Activated naive CD4-positive, alpha-beta T cell treated with anti-CD3 and anti-CD28 coated beads for 36 hours (primary cell): ENCODE results near the gene CEACAM16. TPM values are rescaled to one million over a fixed set of nuclear protein-coding genes. Genes with fewer than 3 reads are reported as not detected.
"Not testable (repeated sequence)": the region's sequence is repeated elsewhere in the genome, so short reads cannot be mapped to it uniquely, and the experiment has no call there.

Source experiments
- CTCF ChIA-PET: fragments of 350-600 bp; sonication (Branson Sonifier 250); formaldehyde crosslinking; loops from one replicate; lab custom pipeline; 2021; ENCODE audit warnings: antibody characterized with exemption; lab: Charles Lee
- DNase-seq: peaks from one replicate; pipeline ENCODE4 v3.0.0-alpha.2; 2020
- H3K27ac Mint-ChIP-seq: one replicate; pipeline ENCODE4 v1.8.0; 2021; ENCODE audit warnings: mild to moderate bottlenecking, mixed read lengths
- H3K27me3 Mint-ChIP-seq: one replicate; pipeline ENCODE4 v1.8.0; 2021; ENCODE audit warnings: low read depth, mixed read lengths
- H3K36me3 Mint-ChIP-seq: one replicate; pipeline ENCODE4 v1.8.0; 2021; ENCODE audit warnings: low read depth, mixed read lengths
- H3K4me1 Mint-ChIP-seq: one replicate; pipeline ENCODE4 v1.8.0; 2021; ENCODE audit warnings: low read depth, mixed read lengths
- H3K4me3 Mint-ChIP-seq: one replicate; pipeline ENCODE4 v1.8.0; 2021; ENCODE audit warnings: mild to moderate bottlenecking, moderate library complexity, mixed read lengths
- H3K9me3 Mint-ChIP-seq: one replicate; pipeline ENCODE4 v1.8.0; 2021; ENCODE audit warnings: mixed read lengths
- intact Hi-C: fragments of 100-400 bp; cut with micrococcal nuclease; formaldehyde crosslinking; loops from one replicate; pipeline ENCODE4 v1.15.1; 2023
- total RNA-seq, 2 experiments: library from RNA; stranded (reverse); gene quantifications; one replicate each; pipeline ENCODE4 v1.2.3, GENCODE V29; 2021

CEACAM16 gene
- total RNA-seq, 2 experiments from 2014 or later = not detected

DNA sequence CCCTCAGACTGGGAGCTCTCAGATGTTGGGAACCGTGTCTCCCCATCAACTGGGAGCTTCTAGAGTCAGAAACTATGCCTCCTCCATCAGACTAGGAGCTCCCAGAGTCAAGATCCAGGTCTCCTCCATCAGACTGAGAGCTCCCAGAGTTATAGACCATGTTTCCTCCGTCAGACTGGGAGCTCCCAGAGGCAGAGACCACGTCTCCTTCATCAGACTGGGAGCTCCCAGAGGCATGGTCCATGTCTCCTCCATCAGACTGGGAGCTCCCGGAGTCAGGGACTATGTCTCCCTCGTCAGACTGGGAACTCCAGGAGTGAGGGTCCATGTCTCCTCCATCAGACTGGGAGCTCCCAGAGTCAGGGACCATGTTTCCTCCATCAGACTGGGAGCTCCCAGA, 10.0 kb downstream of the CEACAM16 start:
- Mint-ChIP-seq H3K36me3 (no peaks in the 10 kb centered on the region), H3K27ac (no peak overlapping the region), H3K4me3 (no peak overlapping the region), H3K9me3 (no peaks in the 10 kb centered on the region), H3K27me3 (no peaks in the 10 kb centered on the region), H3K4me1 (peaks cover 4% of the 10 kb centered on the region)
- intact Hi-C loops = no loop called here
- CTCF ChIA-PET = interaction anchor here (0.7 to 2.1 kb wide), 5 partner anchors 14 to 745 kb away, joined by 3 to 8 read pairs (median 3); no protein-coding TSS in a partner anchor
- DNase-seq = no peak

GRCh38 chr19:44709434-44710266, 10.7 kb downstream of the CEACAM16 start:
- intact Hi-C loops, H3K36me3 Mint-ChIP-seq, H3K9me3 Mint-ChIP-seq, H3K27me3 Mint-ChIP-seq, DNase-seq, H3K4me1 Mint-ChIP-seq, H3K4me3 Mint-ChIP-seq, H3K27ac Mint-ChIP-seq: not testable (repeated sequence)
- CTCF ChIA-PET = interaction anchor here (0.7 to 2.1 kb wide), 5 partner anchors 13 to 746 kb away, joined by 3 to 8 read pairs (median 3); no protein-coding TSS in a partner anchor

- intact Hi-C loops = no loop called here
- H3K27me3 Mint-ChIP-seq = no peaks in the 10 kb centered on the region
- peak overlapping the region; percentile 16 for H3K27ac Mint-ChIP-seq
- H3K4me3 Mint-ChIP-seq = no peak overlapping the region
- CTCF ChIA-PET = interaction anchor here (0.6 to 1.5 kb wide), 2 partner anchors 12 to 13 kb away, joined by 3 to 4 read pairs; no protein-coding TSS in a partner anchor
- peaks cover 12% of the 10 kb centered on the region for H3K9me3 Mint-ChIP-seq
- peaks cover 4% of the 10 kb centered on the region for H3K36me3 Mint-ChIP-seq
- peaks cover 4% of the 10 kb centered on the region for H3K4me1 Mint-ChIP-seq
- no peak for DNase-seq
These were observed 11.5 kb downstream of the CEACAM16 start for GRCh38 chr19:44710483-44710882.

- Mint-ChIP-seq H3K36me3 (peaks cover 5% of the 10 kb centered on the region), H3K4me3 (no peak overlapping the region), H3K9me3 (peaks cover 18% of the 10 kb centered on the region), H3K27me3 (no peaks in the 10 kb centered on the region), H3K4me1 (peaks cover 4% of the 10 kb centered on the region), H3K27ac (no peak overlapping the region)
- CTCF ChIA-PET = interaction anchor here (0.6 to 4.2 kb wide), 7 partner anchors 9 to 136 kb away, joined by 3 to 19 read pairs (median 5); no protein-coding TSS in a partner anchor
- intact Hi-C loops = no loop called here
- no peak for DNase-seq
These were observed 14.0 kb downstream of the CEACAM16 start for GRCh38 chr19:44712864-44713515.

DNA sequence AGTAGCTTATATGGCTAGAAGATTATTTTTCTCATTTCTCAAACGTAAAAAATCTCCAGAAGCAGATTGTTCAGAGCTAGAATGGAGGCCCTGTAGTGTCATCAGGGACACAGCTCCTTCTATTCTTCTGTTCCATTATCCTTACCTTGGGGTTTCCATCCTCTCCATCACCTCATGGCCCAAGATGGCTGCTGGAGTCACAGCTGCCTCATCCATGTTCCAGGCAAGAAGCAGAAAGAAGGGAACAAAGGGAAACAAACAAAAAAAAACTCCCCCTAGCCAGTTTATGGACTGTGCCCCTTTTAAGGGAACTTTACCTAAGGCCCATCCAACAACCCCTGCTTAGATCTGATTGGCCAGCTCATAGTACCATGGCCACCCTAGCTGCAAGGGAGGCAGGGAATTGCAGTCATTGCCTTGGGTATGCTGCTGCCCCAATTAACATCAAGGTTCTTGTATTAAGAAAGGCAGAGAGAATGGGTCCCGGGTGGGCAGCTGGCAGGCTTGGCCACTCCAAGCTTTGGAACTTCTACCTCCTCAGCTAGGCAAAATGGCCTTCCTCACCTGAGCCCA, 15.7 kb downstream of the CEACAM16 start:
- H3K36me3 Mint-ChIP-seq = peaks cover 5% of the 10 kb centered on the region
- CTCF ChIA-PET = interaction anchor here (1.0 to 4.2 kb wide), 4 partner anchors 9 to 70 kb away, joined by 3 to 19 read pairs (median 9); no protein-coding TSS in a partner anchor

DNA sequence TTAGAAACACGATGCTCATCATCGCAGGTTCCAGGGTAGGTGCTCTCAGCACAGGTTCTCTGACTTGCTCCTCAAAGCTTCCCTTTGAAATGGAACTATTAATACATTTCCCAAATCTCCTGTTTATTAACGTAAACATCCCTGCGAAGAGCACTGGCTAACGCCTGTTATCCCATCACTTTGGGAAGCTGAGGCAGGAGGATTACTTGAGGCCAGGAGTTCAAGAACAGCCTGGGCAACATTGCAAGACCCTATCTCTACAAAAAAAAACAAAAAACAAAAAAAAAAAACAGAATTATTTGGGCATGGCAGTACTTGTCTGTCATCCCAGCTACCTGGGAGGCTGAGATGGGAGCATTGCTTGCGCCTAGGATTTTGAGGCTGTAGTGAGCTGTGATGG, 18.7 kb downstream of the CEACAM16 start:
- intact Hi-C loops = no loop called here
- Mint-ChIP-seq H3K4me1 (peaks cover 10% of the 10 kb centered on the region), H3K9me3 (peaks cover 18% of the 10 kb centered on the region), H3K27me3 (no peaks in the 10 kb centered on the region), H3K27ac (no peak overlapping the region), H3K4me3 (no peak overlapping the region), H3K36me3 (peaks cover 5% of the 10 kb centered on the region)
- CTCF ChIA-PET = interaction anchor here (0.6 to 1.4 kb wide), 4 partner anchors 12 to 28 kb away, joined by 3 to 5 read pairs (median 3); no protein-coding TSS in a partner anchor
- no peak for DNase-seq

More for the DNA sequence above, 15.7 kb downstream of the CEACAM16 start:
- H3K9me3 Mint-ChIP-seq = peaks cover 18% of the 10 kb centered on the region
- H3K27ac Mint-ChIP-seq = no peak overlapping the region
- intact Hi-C loops = no loop called here
- no peaks in the 10 kb centered on the region for H3K27me3 Mint-ChIP-seq
- no peak for DNase-seq
- H3K4me3 Mint-ChIP-seq = no peak overlapping the region
- H3K4me1 Mint-ChIP-seq = peaks cover 4% of the 10 kb centered on the region

DNA sequence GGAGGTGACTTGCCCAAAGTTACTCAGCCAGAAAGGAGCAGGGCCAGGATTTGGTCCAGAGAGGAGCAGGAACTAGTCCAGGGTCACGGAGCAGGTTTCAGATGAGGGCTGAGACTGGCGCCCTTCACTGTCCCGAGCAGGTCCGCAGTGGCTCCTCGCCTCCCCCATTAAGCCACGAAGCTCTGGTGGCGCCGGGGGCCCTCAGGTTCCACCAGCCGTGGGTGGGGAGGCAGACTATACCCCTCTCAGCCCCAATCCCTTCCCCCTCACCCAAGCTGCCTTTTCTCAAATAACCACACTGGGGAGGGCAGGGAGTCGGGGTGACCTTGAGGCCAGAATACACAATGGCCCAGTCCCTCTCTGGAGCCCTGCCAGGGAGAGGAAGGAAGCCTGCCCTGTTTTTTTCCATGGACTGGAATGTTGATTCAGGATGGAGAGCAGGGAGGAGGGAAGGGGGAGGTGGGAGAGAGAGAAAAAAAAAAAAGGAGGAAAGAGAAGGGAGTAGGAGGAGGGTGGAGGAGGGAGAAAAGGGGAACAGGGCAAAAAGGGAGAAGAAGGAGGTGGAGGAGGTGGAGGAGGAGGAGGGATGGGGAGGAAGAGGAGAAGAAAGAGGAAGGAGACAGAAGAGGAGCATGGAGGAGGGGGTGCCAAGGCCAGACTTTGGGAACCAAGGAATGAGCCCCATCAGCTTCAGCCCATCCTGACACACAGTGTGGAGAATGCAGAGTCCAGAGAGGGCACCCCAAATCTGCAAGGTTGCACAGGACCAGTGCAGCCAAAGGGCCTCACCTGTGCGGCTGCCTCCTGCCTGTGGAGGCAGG, 19.7 kb downstream of the CEACAM16 start:
- Mint-ChIP-seq H3K9me3 (peaks cover 18% of the 10 kb centered on the region), H3K36me3 (peaks cover 5% of the 10 kb centered on the region), H3K27me3 (no peaks in the 10 kb centered on the region), H3K27ac (no peak overlapping the region), H3K4me1 (peaks cover 18% of the 10 kb centered on the region), H3K4me3 (no peak overlapping the region)
- DNase-seq = no peak
- intact Hi-C loops = no loop called here
- CTCF ChIA-PET = interaction anchor here (1.2 kb wide), 1 partner anchor 52 kb away, joined by 3 read pairs; no protein-coding TSS in a partner anchor

GRCh38 chr19:44719262-44719701, 20.3 kb downstream of the CEACAM16 start:
- Mint-ChIP-seq H3K4me1 (peaks cover 24% of the 10 kb centered on the region), H3K27ac (no peak overlapping the region), H3K9me3 (peaks cover 18% of the 10 kb centered on the region), H3K4me3 (no peak overlapping the region), H3K36me3 (peaks cover 5% of the 10 kb centered on the region), H3K27me3 (no peaks in the 10 kb centered on the region)
- intact Hi-C loops = no loop called here
- DNase-seq = no peak
- CTCF ChIA-PET = interaction anchor here (1.2 kb wide), 1 partner anchor 52 kb away, joined by 3 read pairs; no protein-coding TSS in a partner anchor

DNA sequence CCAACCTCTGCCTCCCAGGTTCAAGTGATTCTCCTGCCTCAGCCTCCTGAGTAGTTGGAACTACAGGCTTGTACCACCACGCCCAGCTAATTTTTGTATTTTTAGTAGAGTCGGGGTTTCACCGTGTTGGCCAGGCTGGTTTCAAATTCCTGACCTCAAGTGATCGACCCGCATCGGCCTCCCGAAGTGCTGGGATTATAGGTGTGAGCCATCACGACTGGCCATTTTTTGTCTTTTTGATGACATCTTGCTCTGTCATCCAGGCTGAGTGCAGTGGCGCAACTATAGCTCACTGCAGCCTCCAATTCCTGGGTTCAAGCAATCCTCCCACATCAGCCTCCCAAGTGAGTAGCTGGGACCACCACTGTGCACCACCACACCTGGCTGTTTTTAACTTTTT, 21.4 kb downstream of the CEACAM16 start:
- H3K4me3 Mint-ChIP-seq, H3K27ac Mint-ChIP-seq, DNase-seq, intact Hi-C loops, H3K36me3 Mint-ChIP-seq, H3K9me3 Mint-ChIP-seq, H3K27me3 Mint-ChIP-seq: not testable (repeated sequence)
- peaks cover 32% of the 10 kb centered on the region for H3K4me1 Mint-ChIP-seq
- CTCF ChIA-PET = interaction anchor here (6.5 to 11.0 kb wide), 2 partner anchors 29 to 48 kb away, joined by 97 to 394 read pairs; no protein-coding TSS in a partner anchor

GRCh38 chr19:44720945-44721344, 22.0 kb downstream of the CEACAM16 start:
- Mint-ChIP-seq H3K4me1 (peaks cover 36% of the 10 kb centered on the region), H3K36me3 (no peaks in the 10 kb centered on the region), H3K9me3 (peaks cover 1% of the 10 kb centered on the region), H3K4me3 (no peak overlapping the region), H3K27me3 (no peaks in the 10 kb centered on the region), H3K27ac (no peak overlapping the region)
- no peak for DNase-seq
- intact Hi-C loops = no loop called here
- CTCF ChIA-PET = interaction anchor here (2.1 to 11.0 kb wide), 3 partner anchors 8 to 48 kb away, joined by 10 to 394 read pairs (median 97); no protein-coding TSS in a partner anchor

DNA sequence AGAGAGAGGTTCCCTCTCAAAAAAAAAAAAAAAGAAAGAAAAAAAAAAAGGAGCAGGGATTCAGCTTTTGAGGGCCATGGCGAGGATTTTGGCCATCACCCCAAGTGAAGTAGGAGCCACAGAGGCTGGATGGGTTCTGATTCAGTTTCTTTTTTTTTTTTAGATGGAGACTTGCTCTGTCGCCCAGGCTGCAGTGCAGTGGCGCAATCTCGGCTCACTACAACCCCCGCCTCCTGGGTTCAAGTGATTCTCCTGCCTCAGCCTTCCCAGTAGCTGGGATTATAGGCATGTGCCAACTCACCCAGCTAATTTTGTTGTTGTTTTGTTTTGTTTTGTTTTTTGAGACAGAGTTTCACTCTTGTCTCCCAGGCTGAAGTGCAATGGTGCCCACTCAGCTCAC, 22.4 kb downstream of the CEACAM16 start:
- intact Hi-C loops, H3K36me3 Mint-ChIP-seq, H3K4me3 Mint-ChIP-seq, DNase-seq, H3K27ac Mint-ChIP-seq, H3K27me3 Mint-ChIP-seq, H3K9me3 Mint-ChIP-seq: not testable (repeated sequence)
- CTCF ChIA-PET = interaction anchor here (2.1 to 11.0 kb wide), 4 partner anchors 9 to 47 kb away, joined by 10 to 394 read pairs (median 56); no protein-coding TSS in a partner anchor
- H3K4me1 Mint-ChIP-seq = peaks cover 36% of the 10 kb centered on the region
